Left lung (tissue), 10 donors: ENCODE results near the gene SV2C. TPM values are rescaled to one million over a fixed set of nuclear protein-coding genes. Genes with fewer than 3 reads are reported as not detected.

Experiments
- ATAC-seq: fragments of 200-7000 bp; cut with Tn5 transposase; one replicate; pipeline ENCODE4 v1.9.1; 2020; ENCODE audit warnings: moderate library complexity
- DNase-seq, 4 donors: peaks; one replicate each; pipeline ENCODE4 v3.0.0-alpha.2; 2013 to 2020
- H3K27ac ChIP-seq, 2 donors: fragments of 200-600 bp; sonication (generic) in 1 of 2; one replicate each; pipeline versions ENCODE4 v1.5.0 to v1.8.0; 2020 to 2021
- H3K27me3 ChIP-seq, 2 donors: fragments of 200-600 bp; sonication (generic) in 1 of 2; one replicate each; pipeline versions ENCODE4 v1.5.0 to v1.8.0; 2020 to 2021
- H3K36me3 ChIP-seq, 2 donors: fragments of 200-600 bp; sonication (generic) in 1 of 2; one replicate each; pipeline versions ENCODE4 v1.5.0 to v1.8.0; 2020 to 2021
- H3K4me1 ChIP-seq, 2 donors: fragments of 200-600 bp; one replicate each; pipeline ENCODE4 v1.8.0; 2021
- H3K4me3 ChIP-seq, 2 donors: fragments of 200-600 bp; sonication (generic) in 1 of 2; one replicate each; pipeline versions ENCODE4 v1.5.0 to v1.8.0; 2020 to 2021; ENCODE audit warnings: mild to moderate bottlenecking in 1 of 2
- H3K9me3 ChIP-seq, 2 donors: fragments of 200-600 bp; sonication (generic) in 1 of 2; one replicate each; pipeline versions ENCODE4 v1.5.0 to v1.8.0; 2020 to 2021
- intact Hi-C, 2 donors: fragments of 100-400 bp; cut with DNase I; formaldehyde crosslinking; loops; one replicate each; pipeline versions ENCODE4 v1.11.2 to v1.14.2; 2022
- polyA plus RNA-seq, 6 donors: library from polyadenylated mRNA; unstranded; fragments of 120-200 nt; gene quantifications; one replicate each; pipeline ENCODE4 v1.2.1, GENCODE V29; 2013; ENCODE audit not compliant: insufficient read length in 6 of 6
- total RNA-seq, 2 donors: library from RNA; stranded (reverse); fragmentation: NEBNext Ultra II Directional; extraction: Animal tissue kit (Norgen Biotek cat#: 25700); gene quantifications; one replicate each; pipeline ENCODE4 v1.2.1, GENCODE V29; 2021
- TF ChIP-seq, protein P1 (sequence below), 2 donors: fragments of 200-600 bp; sonication (generic) in 1 of 2; IDR thresholded peaks; one replicate each; pipeline versions ENCODE4 v1.5.0 to v1.8.0; 2021; ENCODE audit warnings: antibody characterized with exemption in 2 of 2
- donor health status: DM: no; HTN: yes; CAD: no.
- donor health status: DM: no; HTN: no; CAD: no.

SV2C gene
- total and polyA plus RNA-seq, 8 donors, result 0.26 to 0.52 (median 0.37) TPM

GRCh38 chr5:76192837-76193236 is 109.7 kb downstream of the SV2C start:
- ATAC-seq (no peak), DNase-seq (no peak)
- Histone ChIP-seq H3K27me3 (peaks cover 0 to 10% of the 10 kb centered on the region in 2 donors), H3K4me1 (no peaks in the 10 kb centered on the region), H3K4me3 (no peak overlapping the region), H3K27ac (no peak overlapping the region), H3K36me3 (no peaks in the 10 kb centered on the region), H3K9me3 (no peaks in the 10 kb centered on the region)
- intact Hi-C loops, result no loop called here
- TF ChIP-seq, protein P1, sequence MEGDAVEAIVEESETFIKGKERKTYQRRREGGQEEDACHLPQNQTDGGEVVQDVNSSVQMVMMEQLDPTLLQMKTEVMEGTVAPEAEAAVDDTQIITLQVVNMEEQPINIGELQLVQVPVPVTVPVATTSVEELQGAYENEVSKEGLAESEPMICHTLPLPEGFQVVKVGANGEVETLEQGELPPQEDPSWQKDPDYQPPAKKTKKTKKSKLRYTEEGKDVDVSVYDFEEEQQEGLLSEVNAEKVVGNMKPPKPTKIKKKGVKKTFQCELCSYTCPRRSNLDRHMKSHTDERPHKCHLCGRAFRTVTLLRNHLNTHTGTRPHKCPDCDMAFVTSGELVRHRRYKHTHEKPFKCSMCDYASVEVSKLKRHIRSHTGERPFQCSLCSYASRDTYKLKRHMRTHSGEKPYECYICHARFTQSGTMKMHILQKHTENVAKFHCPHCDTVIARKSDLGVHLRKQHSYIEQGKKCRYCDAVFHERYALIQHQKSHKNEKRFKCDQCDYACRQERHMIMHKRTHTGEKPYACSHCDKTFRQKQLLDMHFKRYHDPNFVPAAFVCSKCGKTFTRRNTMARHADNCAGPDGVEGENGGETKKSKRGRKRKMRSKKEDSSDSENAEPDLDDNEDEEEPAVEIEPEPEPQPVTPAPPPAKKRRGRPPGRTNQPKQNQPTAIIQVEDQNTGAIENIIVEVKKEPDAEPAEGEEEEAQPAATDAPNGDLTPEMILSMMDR (IDR thresholded peaks at IDR 0.05), result no peak

- Histone ChIP-seq H3K4me1 (no peaks in the 10 kb centered on the region), H3K9me3 (no peaks in the 10 kb centered on the region), H3K27ac (no peak overlapping the region), H3K36me3 (no peaks in the 10 kb centered on the region), H3K4me3 (no peak overlapping the region), H3K27me3 (peaks cover 0 to 10% of the 10 kb centered on the region in 2 donors)
- intact Hi-C loops, result no loop called here
- ATAC-seq, result no peak
- DNase-seq, result no peak
- TF ChIP-seq, protein P1 (IDR thresholded peaks at IDR 0.05), result no peak
These were observed 110.5 kb downstream of the SV2C start for GRCh38 chr5:76193635-76194034.

DNA sequence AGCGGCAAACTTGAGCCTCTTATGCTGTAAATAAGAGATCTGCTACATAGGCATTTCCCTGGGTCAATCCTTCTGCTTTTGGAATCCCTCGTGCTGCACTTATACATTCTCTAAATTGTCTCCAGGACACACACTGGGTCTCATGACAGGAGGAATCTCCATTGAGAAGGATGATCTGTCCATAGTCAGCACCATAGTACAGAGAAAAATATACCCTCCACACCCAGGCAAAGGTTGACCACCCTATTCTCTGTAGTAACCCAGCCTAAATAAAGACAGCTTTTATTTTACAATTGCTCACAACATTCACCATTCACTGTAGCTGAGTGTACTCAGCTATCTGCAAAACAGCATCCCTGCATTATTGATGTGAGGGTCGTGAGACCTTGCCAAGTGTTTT is 111.2 kb downstream of the SV2C start:
- Histone ChIP-seq H3K27ac (no peak overlapping the region), H3K27me3 (peaks cover 0 to 10% of the 10 kb centered on the region in 2 donors), H3K4me1 (no peaks in the 10 kb centered on the region), H3K4me3 (no peak overlapping the region), H3K9me3 (no peaks in the 10 kb centered on the region), H3K36me3 (no peaks in the 10 kb centered on the region)
- intact Hi-C loops, result no loop called here
- TF ChIP-seq, protein P1 (IDR thresholded peaks at IDR 0.05), result no peak
- ATAC-seq (no peak), DNase-seq (no peak)

GRCh38 chr5:76196457-76196856 is 113.3 kb downstream of the SV2C start:
- TF ChIP-seq, protein P1 (IDR thresholded peaks at IDR 0.05), result no peak
- intact Hi-C loops, result no loop called here
- Histone ChIP-seq H3K9me3 (no peaks in the 10 kb centered on the region), H3K27ac (no peak overlapping the region), H3K36me3 (no peaks in the 10 kb centered on the region), H3K4me1 (no peaks in the 10 kb centered on the region), H3K27me3 (peaks cover 0 to 10% of the 10 kb centered on the region in 2 donors), H3K4me3 (no peak overlapping the region)
- no peak for DNase-seq
- no peak for ATAC-seq

GRCh38 chr5:76196886-76197489 is 113.8 kb downstream of the SV2C start:
- H3K4me3 ChIP-seq, result no peak overlapping the region
- DNase-seq (no peak), ATAC-seq (no peak)
- no peak overlapping the region for H3K27ac ChIP-seq
- no peaks in the 10 kb centered on the region for H3K4me1 ChIP-seq
- intact Hi-C loops, result no loop called here
- no peaks in the 10 kb centered on the region for H3K36me3 ChIP-seq
- peaks cover 0 to 10% of the 10 kb centered on the region in 2 donors for H3K27me3 ChIP-seq
- TF ChIP-seq, protein P1 (IDR thresholded peaks at IDR 0.05), result no peak
- no peaks in the 10 kb centered on the region for H3K9me3 ChIP-seq
